Activated CD4-positive, alpha-beta T cell treated with anti-CD3 and anti-CD28 coated beads, Interleukin-2, amount 10 ng/mL, durations not matched to agents 7 days and 5 days (primary cell): ENCODE data around the gene RCVRN. TPM values are rescaled to one million over a fixed set of nuclear protein-coding genes. Genes with fewer than 3 reads are reported as not detected.

ENCODE experiments used
- CTCF ChIA-PET: fragments of 350-600 bp; sonication (Branson Sonifier 250); formaldehyde crosslinking; loops from one replicate; lab custom pipeline; 2021; ENCODE audit warnings: antibody characterized with exemption; lab: Charles Lee
- POLR2A ChIA-PET: fragments of 350-600 bp; sonication (Branson Sonifier 250); formaldehyde crosslinking; loops from one replicate; lab custom pipeline; 2021; ENCODE audit warnings: antibody characterized with exemption; lab: Charles Lee
- DNase-seq: peaks from one replicate; pipeline ENCODE4 v3.0.0-alpha.2; 2020
- H3K27ac Mint-ChIP-seq: one replicate; pipeline ENCODE4 v1.8.0; 2021; ENCODE audit warnings: mild to moderate bottlenecking, moderate library complexity, mixed read lengths
- H3K27me3 Mint-ChIP-seq: one replicate; pipeline ENCODE4 v1.8.0; 2021; ENCODE audit warnings: mixed read lengths
- H3K36me3 Mint-ChIP-seq: one replicate; pipeline ENCODE4 v1.8.0; 2021; ENCODE audit warnings: low read depth, mixed read lengths
- H3K4me1 Mint-ChIP-seq: one replicate; pipeline ENCODE4 v1.8.0; 2021; ENCODE audit warnings: mixed read lengths
- H3K4me3 Mint-ChIP-seq: one replicate; pipeline ENCODE4 v1.8.0; 2021; ENCODE audit warnings: mild to moderate bottlenecking, moderate library complexity, mixed read lengths
- H3K9me3 Mint-ChIP-seq: one replicate; pipeline ENCODE4 v1.8.0; 2021; ENCODE audit warnings: mixed read lengths
- total RNA-seq, 2 experiments: library from RNA; stranded (reverse); gene quantifications; one replicate each; pipeline ENCODE4 v1.2.3, GENCODE V29; 2021

Gene RCVRN
- total RNA-seq, result not detected

DNA sequence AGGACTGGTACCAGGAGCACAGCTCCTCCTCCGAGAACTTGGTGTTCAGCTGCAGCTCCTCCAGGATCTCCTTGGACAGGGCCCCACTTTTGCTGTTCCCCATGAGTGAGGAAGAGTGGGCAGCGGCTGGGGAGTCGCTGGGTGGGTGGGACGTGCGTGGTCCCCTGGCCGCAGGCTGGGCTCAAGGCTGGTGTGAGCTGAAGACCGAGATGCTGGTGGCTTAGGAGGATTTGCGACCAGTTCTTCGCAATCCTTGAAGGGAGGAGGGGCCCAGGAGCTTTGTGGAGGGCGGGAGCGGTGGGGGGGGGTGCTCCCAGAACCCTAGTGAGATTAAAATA, at the start of gene RCVRN:
Gene RCVRN (minus strand): TSS at position 194 of the 338 bp plus-strand sequence. CDS start 91 bp downstream, at position 103.
- Mint-ChIP-seq H3K36me3 (no peaks in the 10 kb centered on the region), H3K9me3 (no peaks in the 10 kb centered on the region), H3K27ac (no peak within 1 kb of the TSS), H3K4me3 (no peak within 1 kb of the TSS), H3K4me1 (no peaks in the 10 kb centered on the region), H3K27me3 (peaks cover 11% of the 10 kb centered on the region)
- ChIA-PET POLR2A (no interaction called here), CTCF (interaction anchor here (0.6 kb wide), 1 partner anchor 64 kb away, joined by 3 read pairs; no protein-coding TSS in a partner anchor)
- no peak for DNase-seq

DNA sequence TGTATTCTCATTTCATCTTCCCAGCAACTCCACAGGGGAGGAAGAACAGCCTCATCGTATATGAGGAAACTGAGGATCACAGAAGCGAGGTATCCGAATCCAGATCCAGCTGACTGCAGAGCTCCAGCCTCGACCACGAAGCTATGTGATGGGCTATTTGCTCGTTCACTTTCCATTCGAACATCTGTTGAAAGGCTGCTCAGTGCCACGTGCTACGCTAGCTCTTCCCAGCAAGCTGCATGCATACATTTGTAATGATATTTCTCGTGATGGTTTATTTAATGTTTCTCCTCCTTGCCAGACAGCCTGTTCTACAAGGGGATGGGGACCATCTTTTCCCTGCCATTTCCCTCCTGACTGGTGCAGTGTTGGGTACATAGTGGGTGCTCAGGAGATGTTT, 48.4 kb upstream of the RCVRN start:
- POLR2A ChIA-PET, result no interaction called here
- no peak overlapping the region for H3K4me3 Mint-ChIP-seq
- no peaks in the 10 kb centered on the region for H3K36me3 Mint-ChIP-seq
- no peaks in the 10 kb centered on the region for H3K4me1 Mint-ChIP-seq
- CTCF ChIA-PET, result no interaction called here
- H3K9me3 Mint-ChIP-seq, result no peaks in the 10 kb centered on the region
- DNase-seq, result no peak
- no peaks in the 10 kb centered on the region for H3K27me3 Mint-ChIP-seq
- no peak overlapping the region for H3K27ac Mint-ChIP-seq

DNA sequence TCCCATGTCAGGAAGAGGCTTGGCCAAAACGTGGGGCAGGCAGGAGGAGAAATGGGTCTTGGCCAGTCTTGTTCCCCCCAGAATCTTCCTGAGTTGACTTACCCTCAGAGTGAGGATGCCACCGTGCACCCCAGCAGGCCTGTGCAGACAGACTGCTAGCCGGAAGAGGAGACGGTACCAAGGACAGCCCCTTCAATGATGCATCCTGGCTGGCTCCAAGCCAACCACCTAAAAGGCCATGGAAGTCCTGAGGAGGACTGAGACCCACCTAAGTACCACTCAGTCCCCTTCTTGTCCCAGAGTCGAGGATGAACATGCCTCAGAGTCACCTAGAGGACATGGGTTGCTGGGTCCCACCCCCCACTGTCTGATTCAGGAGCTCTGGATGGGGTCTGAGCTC, 46.7 kb upstream of the RCVRN start:
- no peaks in the 10 kb centered on the region for H3K9me3 Mint-ChIP-seq
- H3K27me3 Mint-ChIP-seq, result no peaks in the 10 kb centered on the region
- no peaks in the 10 kb centered on the region for H3K4me1 Mint-ChIP-seq
- no peak overlapping the region for H3K27ac Mint-ChIP-seq
- no peak for DNase-seq
- CTCF ChIA-PET, result no interaction called here
- POLR2A ChIA-PET, result no interaction called here
- H3K36me3 Mint-ChIP-seq, result no peaks in the 10 kb centered on the region
- H3K4me3 Mint-ChIP-seq, result no peak overlapping the region

DNA sequence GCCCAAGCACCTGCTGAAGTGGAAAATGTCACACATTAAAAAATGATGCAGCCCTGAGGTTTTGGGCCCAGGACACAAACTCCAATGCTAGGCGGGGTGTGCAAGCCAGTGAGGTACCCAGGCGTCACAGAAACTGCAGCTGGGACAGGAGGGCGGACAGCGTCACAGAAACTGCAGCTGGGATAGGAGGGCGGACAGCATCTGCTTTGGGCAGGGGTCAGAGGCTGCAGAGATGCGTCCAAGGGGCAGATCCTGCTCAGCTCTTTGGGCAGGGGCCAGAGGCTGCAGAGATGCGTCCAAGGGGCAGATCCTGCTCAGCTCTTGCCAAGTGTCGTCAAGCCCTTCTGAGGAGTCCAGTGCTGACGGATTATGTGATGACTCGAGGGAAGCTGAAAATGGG, 43.9 kb upstream of the RCVRN start:
- no peak overlapping the region for H3K27ac Mint-ChIP-seq
- H3K4me3 Mint-ChIP-seq, result no peak overlapping the region
- H3K9me3 Mint-ChIP-seq, result no peaks in the 10 kb centered on the region
- POLR2A ChIA-PET, result no interaction called here
- no peak for DNase-seq
- no peaks in the 10 kb centered on the region for H3K27me3 Mint-ChIP-seq
- CTCF ChIA-PET, result no interaction called here
- H3K36me3 Mint-ChIP-seq, result no peaks in the 10 kb centered on the region
- H3K4me1 Mint-ChIP-seq, result no peaks in the 10 kb centered on the region

DNA sequence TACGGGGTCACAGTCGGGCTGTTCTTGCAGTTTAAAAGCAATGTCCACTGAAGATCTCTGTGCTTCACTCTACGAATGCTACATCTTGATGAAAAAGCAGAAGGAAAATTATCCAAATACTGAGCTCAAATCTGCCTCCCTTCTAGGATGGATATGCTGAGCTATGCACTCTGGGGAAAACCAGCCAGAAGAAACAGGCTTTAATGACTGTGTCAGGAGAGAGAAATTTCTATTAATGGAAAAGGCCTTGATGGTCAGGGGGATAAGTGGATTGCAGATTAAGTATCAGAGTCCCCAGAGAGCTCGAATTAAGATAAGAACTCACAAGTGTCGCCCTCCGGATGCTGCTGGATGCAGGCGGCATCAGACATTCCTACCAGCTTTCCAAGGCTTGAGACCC, 39.6 kb upstream of the RCVRN start:
- no peaks in the 10 kb centered on the region for H3K27me3 Mint-ChIP-seq
- no peak overlapping the region for H3K4me3 Mint-ChIP-seq
- H3K4me1 Mint-ChIP-seq, result no peaks in the 10 kb centered on the region
- POLR2A ChIA-PET, result no interaction called here
- no peaks in the 10 kb centered on the region for H3K9me3 Mint-ChIP-seq
- H3K27ac Mint-ChIP-seq, result no peak overlapping the region
- CTCF ChIA-PET, result interaction anchor here (0.9 kb wide), 1 partner anchor 10 kb away, joined by 3 read pairs; no protein-coding TSS in a partner anchor
- H3K36me3 Mint-ChIP-seq, result no peaks in the 10 kb centered on the region
- DNase-seq, result no peak

DNA sequence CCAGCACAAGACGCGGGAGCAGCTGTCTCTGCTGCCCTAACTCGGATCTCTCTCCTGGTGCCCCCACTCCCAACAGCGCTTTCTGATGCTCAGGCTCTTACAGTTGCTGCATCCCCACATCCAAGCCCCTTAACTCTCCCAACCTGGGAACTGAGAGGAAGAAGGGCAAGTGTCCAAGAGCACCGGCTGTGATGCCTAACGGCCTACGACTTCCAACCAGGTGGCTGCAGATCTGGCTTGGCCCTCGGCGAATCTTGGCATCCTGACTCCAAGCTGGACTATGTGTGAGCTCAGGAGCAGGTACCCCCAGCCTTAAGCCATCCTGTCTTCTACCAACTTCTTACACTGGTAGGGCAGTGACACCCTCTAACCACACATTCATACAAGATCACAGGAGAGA, 38.3 kb upstream of the RCVRN start:
- Mint-ChIP-seq H3K4me3 (no peak overlapping the region), H3K27ac (no peak overlapping the region), H3K36me3 (no peaks in the 10 kb centered on the region), H3K27me3 (no peaks in the 10 kb centered on the region), H3K4me1 (no peaks in the 10 kb centered on the region), H3K9me3 (peaks cover 5% of the 10 kb centered on the region)
- DNase-seq, result no peak
- ChIA-PET CTCF (no interaction called here), POLR2A (no interaction called here)

DNA sequence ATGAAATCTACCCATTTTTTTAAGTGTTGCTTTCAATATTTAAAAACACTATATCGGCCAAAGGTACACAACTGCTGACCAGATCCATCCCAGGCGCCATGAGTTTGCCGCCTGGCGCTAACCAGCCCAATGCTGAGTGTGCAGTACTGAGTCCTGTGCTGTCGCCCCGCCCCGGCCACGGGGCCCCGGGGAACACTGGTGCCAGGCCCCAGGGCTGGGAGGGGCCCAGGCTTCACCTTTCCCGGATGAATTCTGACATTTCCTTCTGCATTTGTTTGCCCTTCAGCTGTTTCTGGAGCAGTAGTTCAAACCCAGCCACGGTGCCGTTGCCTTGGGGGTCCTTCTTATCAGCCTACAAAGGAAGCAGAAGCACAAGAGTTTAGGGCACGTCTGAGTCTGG, 37.8 kb upstream of the RCVRN start:
- peaks cover 5% of the 10 kb centered on the region for H3K9me3 Mint-ChIP-seq
- H3K4me1 Mint-ChIP-seq, result no peaks in the 10 kb centered on the region
- ChIA-PET POLR2A (no interaction called here), CTCF (no interaction called here)
- DNase-seq, result no peak
- no peaks in the 10 kb centered on the region for H3K27me3 Mint-ChIP-seq
- H3K27ac Mint-ChIP-seq, result no peak overlapping the region
- H3K4me3 Mint-ChIP-seq, result no peak overlapping the region
- no peaks in the 10 kb centered on the region for H3K36me3 Mint-ChIP-seq

DNA sequence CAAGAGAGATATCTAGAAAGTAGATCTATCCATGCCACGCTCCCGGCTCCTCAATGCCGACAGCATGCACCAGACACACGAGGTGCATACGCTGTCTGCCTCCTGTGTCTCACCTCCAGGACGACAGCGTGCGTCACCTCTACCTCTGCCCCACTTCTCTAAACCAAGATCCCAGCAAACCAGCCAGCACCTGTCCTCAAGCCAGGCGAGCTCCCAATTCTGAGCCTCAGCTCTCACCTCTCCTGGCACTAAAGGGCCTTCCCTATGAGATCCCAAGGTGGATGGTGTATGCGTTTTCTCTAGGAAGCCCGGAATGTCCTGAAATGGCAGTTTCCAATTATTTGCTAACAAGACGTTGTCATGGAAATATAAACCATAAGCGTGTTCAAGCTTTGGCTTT, 36.2 kb upstream of the RCVRN start:
- CTCF ChIA-PET, result interaction anchor here (1.6 kb wide), 1 partner anchor 17 kb away, joined by 4 read pairs; no protein-coding TSS in a partner anchor

DNA sequence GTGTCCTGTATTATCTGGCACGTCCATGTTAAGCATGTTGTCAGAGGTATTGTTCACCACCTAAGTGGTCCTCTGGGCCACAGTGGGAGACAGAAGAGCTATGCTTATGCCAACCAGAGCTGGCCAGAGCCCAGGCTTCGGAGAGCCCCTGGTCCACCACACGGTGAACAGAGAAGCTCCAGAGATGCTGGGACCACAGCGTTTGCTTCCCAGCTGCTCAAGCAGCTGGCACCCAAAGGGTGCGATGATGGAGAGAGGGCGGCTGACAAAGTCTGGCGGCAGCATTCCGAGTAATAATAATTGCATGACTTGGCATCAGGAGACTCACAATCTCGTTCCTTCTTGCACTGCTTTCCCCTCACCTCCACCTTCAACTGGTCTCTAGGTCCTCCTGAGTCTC, 35.8 kb upstream of the RCVRN start:
- CTCF ChIA-PET, result interaction anchor here (1.6 kb wide), 1 partner anchor 16 kb away, joined by 4 read pairs; no protein-coding TSS in a partner anchor
- no peaks in the 10 kb centered on the region for H3K36me3 Mint-ChIP-seq
- POLR2A ChIA-PET, result no interaction called here
- no peaks in the 10 kb centered on the region for H3K27me3 Mint-ChIP-seq
- peaks cover 5% of the 10 kb centered on the region for H3K9me3 Mint-ChIP-seq
- no peaks in the 10 kb centered on the region for H3K4me1 Mint-ChIP-seq
- no peak overlapping the region for H3K4me3 Mint-ChIP-seq
- no peak for DNase-seq
- H3K27ac Mint-ChIP-seq, result no peak overlapping the region

More for the DNA sequence above, 36.2 kb upstream of the RCVRN start:
- Mint-ChIP-seq H3K4me3 (no peak overlapping the region), H3K27me3 (no peaks in the 10 kb centered on the region), H3K4me1 (no peaks in the 10 kb centered on the region), H3K27ac (no peak overlapping the region), H3K9me3 (peaks cover 5% of the 10 kb centered on the region), H3K36me3 (no peaks in the 10 kb centered on the region)
- DNase-seq, result no peak
- POLR2A ChIA-PET, result no interaction called here

DNA sequence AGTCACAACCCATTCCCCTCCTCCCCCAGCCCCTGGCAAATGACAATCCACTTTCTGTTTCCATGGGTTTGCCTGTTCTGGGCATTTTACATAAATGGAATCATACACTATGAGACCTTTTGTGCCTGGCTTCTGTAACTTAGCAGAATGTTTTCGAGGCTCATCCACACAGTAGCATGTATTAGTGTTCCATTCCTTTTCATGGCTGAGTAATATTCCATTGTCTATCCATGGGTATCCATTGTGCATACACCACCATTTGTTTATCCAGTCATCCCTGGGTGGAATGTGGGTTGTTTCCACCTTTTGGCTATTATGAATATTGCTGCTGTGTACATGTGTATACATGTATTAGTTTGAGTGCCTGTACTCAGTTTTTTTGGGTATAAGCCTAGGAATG, 33.7 kb upstream of the RCVRN start:
- H3K9me3 Mint-ChIP-seq, result peaks cover 5% of the 10 kb centered on the region
- no peak overlapping the region for H3K27ac Mint-ChIP-seq
- no peak overlapping the region for H3K4me3 Mint-ChIP-seq
- no peak for DNase-seq
- no peaks in the 10 kb centered on the region for H3K36me3 Mint-ChIP-seq
- ChIA-PET CTCF (no interaction called here), POLR2A (no interaction called here)
- no peaks in the 10 kb centered on the region for H3K4me1 Mint-ChIP-seq
- H3K27me3 Mint-ChIP-seq, result no peaks in the 10 kb centered on the region

DNA sequence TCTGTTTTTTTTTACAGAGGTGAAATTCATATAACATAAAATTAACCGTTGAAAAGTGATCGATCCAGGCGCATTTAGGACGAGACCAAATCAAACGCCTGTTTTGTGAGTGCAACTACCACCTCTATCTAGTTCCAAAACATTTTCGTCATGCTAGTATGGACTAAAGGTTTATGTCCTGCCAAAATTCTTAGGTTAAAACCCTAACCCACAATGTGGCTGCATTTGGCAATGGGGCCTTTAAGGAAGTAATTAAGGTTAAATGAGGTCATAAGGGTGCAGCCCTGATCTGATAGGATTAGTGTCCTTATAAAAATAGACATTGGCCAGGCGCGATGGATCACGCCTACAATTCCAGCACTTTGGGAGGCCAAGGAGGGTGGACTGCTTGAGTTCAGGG, 32.8 kb upstream of the RCVRN start:
- H3K4me3 Mint-ChIP-seq, result no peak overlapping the region
- H3K4me1 Mint-ChIP-seq, result no peaks in the 10 kb centered on the region
- no peak overlapping the region for H3K27ac Mint-ChIP-seq
- no peaks in the 10 kb centered on the region for H3K27me3 Mint-ChIP-seq
- CTCF ChIA-PET, result no interaction called here
- no peak for DNase-seq
- no peaks in the 10 kb centered on the region for H3K36me3 Mint-ChIP-seq
- POLR2A ChIA-PET, result no interaction called here
- H3K9me3 Mint-ChIP-seq, result peaks cover 5% of the 10 kb centered on the region

DNA sequence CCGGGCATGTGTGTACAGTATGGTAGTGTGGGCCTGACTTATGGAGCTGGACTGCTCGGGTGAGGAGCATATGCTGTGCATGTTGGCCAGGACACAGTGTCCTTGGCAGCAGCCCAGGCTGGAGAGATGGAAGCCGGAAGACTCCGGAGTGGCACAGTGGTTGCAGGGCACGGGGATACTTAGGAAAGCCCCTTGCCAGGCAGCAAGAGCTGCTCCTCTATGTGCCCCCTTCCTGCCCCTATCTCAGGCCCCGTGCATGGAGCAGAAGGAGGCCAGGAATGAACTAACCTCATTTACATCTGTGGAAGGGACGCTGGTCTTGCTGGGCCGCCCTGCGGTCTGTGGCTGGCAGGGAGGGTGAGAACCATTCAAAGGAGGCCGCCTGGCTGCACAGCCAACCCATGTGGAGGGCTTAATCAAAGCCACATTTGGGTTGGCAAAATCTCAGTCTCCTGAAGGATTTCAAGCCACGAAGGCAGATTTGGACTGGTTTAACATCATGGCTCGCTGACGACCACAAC, 32.2 kb upstream of the RCVRN start:
- CTCF ChIA-PET, result no interaction called here
- DNase-seq, result no peak
- POLR2A ChIA-PET, result no interaction called here
- Mint-ChIP-seq H3K4me3 (no peak overlapping the region), H3K36me3 (no peaks in the 10 kb centered on the region), H3K27me3 (no peaks in the 10 kb centered on the region), H3K4me1 (no peaks in the 10 kb centered on the region), H3K9me3 (peaks cover 5% of the 10 kb centered on the region), H3K27ac (no peak overlapping the region)

DNA sequence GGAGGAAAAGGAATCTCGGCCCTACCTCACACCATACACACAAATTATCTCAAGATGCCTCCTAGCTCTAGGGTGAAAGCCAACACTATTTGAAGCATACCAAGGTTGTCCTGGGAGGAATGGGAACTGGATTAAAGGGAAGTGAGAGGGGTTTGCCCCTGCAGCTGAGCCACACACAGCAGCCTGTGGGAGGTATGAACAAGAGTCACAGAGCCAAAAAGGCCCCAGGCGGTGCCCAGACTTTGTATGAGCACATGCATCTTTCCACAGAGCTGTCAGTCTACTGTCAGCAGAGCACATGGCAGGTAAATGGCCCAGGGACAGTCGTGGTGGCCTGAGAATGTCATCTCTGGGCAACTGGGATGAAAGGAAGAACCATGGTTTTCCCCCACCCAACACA, 31.0 kb upstream of the RCVRN start:
- DNase-seq, result no peak
- Mint-ChIP-seq H3K4me3 (no peak overlapping the region), H3K27me3 (no peaks in the 10 kb centered on the region), H3K4me1 (no peaks in the 10 kb centered on the region), H3K27ac (no peak overlapping the region), H3K9me3 (peaks cover 5% of the 10 kb centered on the region), H3K36me3 (no peaks in the 10 kb centered on the region)
- ChIA-PET POLR2A (no interaction called here), CTCF (no interaction called here)

DNA sequence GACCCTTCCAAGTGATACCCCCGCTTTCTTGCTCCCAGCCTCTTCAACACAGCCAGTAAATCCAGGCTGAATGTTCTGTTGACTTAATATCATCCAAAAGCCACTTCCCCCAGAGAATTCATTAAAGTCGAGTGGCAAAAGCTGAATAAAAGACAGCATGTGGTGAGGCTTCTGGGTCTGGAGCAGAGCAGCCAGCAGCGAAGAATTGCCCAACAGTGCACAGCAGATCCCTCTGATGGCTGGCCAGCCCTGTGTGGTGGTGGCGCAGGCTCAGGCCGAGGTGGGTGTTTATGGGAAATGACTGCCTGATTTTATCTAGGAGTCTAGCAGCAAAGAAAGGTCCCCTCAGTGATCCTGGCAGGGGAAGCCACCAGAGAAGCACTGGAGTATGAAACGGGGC, 30.3 kb upstream of the RCVRN start:
- Mint-ChIP-seq H3K36me3 (no peaks in the 10 kb centered on the region), H3K27me3 (no peaks in the 10 kb centered on the region), H3K9me3 (peaks cover 5% of the 10 kb centered on the region), H3K4me1 (no peaks in the 10 kb centered on the region), H3K4me3 (no peak overlapping the region), H3K27ac (no peak overlapping the region)
- ChIA-PET CTCF (no interaction called here), POLR2A (no interaction called here)
- no peak for DNase-seq
